IMR-90 (cell line): ENCODE results near the gene STAT5B. TPM values are rescaled to one million over a fixed set of nuclear protein-coding genes. Genes with fewer than 3 reads are reported as not detected.

Experiments used
- ATAC-seq: fragments of 200-7000 bp; cut with Tn5 transposase; 2 replicates; pipeline ENCODE4 v1.9.1; 2020; ENCODE audit warnings: low read depth, mild to moderate bottlenecking, moderate library complexity
- BruUV-seq: library from RNA; stranded (reverse); fragments of 400-500 nt; replicated peaks from 2 replicates; lab custom pipeline; 2021; lab: Mats Ljungman, UMichigan
- CTCF ChIA-PET: fragments of 300-600 bp; formaldehyde crosslinking; extraction: SDS; loops from one replicate; lab custom pipeline; 2021; ENCODE audit warnings: antibody characterized with exemption; lab: Yijun Ruan, JAX
- POLR2A ChIA-PET: fragments of 300-600 bp; sonication (Branson Sonifier 250); formaldehyde crosslinking; loops from one replicate; lab custom pipeline; 2022; ENCODE audit warnings: antibody characterized with exemption; ENCODE audit not compliant: unreplicated experiment; lab: Charles Lee
- DNase-seq: peaks from one replicate; pipeline ENCODE4 v3.0.0; 2013
- H2AFZ ChIP-seq: replicated peaks from 2 replicates; pipeline ENCODE3; 2013; ENCODE audit warnings: low read length, mild to moderate bottlenecking; ENCODE audit not compliant: poor library complexity
- H2AK5ac ChIP-seq: 2 replicates; pipeline ENCODE4 v1.6.1; 2013; ENCODE audit warnings: low read depth, low read length, inconsistent platforms
- H2AK9ac ChIP-seq: replicated peaks from 2 replicates; pipeline ENCODE3; 2013; ENCODE audit warnings: mild to moderate bottlenecking, low read depth, low read length, moderate library complexity; ENCODE audit not compliant: poor library complexity
- H2BK120ac ChIP-seq: 2 replicates; pipeline ENCODE4 v1.6.1; 2013; ENCODE audit warnings: low read depth, low read length, inconsistent platforms
- H2BK15ac ChIP-seq: 3 replicates; pipeline ENCODE4 v1.6.1; 2013; ENCODE audit warnings: low read depth, low read length, inconsistent platforms
- H2BK20ac ChIP-seq: 2 replicates; pipeline ENCODE4 v1.6.1; 2013; ENCODE audit warnings: low read depth, mild to moderate bottlenecking, inconsistent platforms, low read length, moderate library complexity
- H2BK5ac ChIP-seq: 2 replicates; pipeline ENCODE4 v1.6.1; 2013; ENCODE audit warnings: mild to moderate bottlenecking, low read depth, low read length, inconsistent platforms; ENCODE audit not compliant: poor library complexity, severe bottlenecking
- H3K14ac ChIP-seq: replicated peaks from 2 replicates; pipeline ENCODE4 v1.6.1; 2013; ENCODE audit warnings: low read depth, low read length, inconsistent platforms
- H3K18ac ChIP-seq: 2 replicates; pipeline ENCODE4 v1.6.1; 2013; ENCODE audit warnings: low read depth, low read length, control low read depth
- H3K23ac ChIP-seq: 2 replicates; pipeline ENCODE4 v1.6.1; 2013; ENCODE audit warnings: low read depth, low read length, inconsistent platforms
- H3K27ac ChIP-seq: 2 replicates; pipeline ENCODE4 v1.5.1; 2013; ENCODE audit warnings: mild to moderate bottlenecking, control low read depth, low read length; ENCODE audit not compliant: insufficient read depth
- H3K27me3 ChIP-seq: 2 replicates; pipeline ENCODE4 v1.6.1; 2013; ENCODE audit warnings: low read length; ENCODE audit not compliant: control insufficient read depth, insufficient read depth
- H3K36me3 ChIP-seq: 2 replicates; pipeline ENCODE4 v1.6.1; 2013; ENCODE audit warnings: low read length, mixed read lengths; ENCODE audit not compliant: control insufficient read depth, insufficient read depth
- H3K4ac ChIP-seq: 2 replicates; pipeline ENCODE4 v1.6.1; 2013; ENCODE audit warnings: low read depth, low read length, inconsistent platforms
- H3K4me1 ChIP-seq: 2 replicates; pipeline ENCODE4 v1.6.1; 2013; ENCODE audit warnings: low read length, mixed read lengths; ENCODE audit not compliant: control insufficient read depth, insufficient read depth
- H3K4me2 ChIP-seq: 2 replicates; pipeline ENCODE4 v1.6.1; 2013; ENCODE audit warnings: low read depth, mild to moderate bottlenecking, control low read depth, low read length, moderate library complexity
- H3K4me3 ChIP-seq: 2 replicates; pipeline ENCODE4 v1.5.1; 2013; ENCODE audit warnings: low read depth, mild to moderate bottlenecking, control low read depth, low read length, moderate library complexity; ENCODE audit not compliant: insufficient read depth
- H3K56ac ChIP-seq: 2 replicates; pipeline ENCODE4 v1.6.1; 2013; ENCODE audit warnings: low read length, inconsistent platforms; ENCODE audit not compliant: insufficient read depth; ENCODE audit errors: extremely low read depth
- H3K79me1 ChIP-seq, 2 experiments: 2 replicates each; pipeline ENCODE4 v1.6.1; 2013; ENCODE audit warnings: low read length in 2 of 2, inconsistent platforms in 1 of 2, low read depth in 1 of 2
- H3K9ac ChIP-seq: 2 replicates; pipeline ENCODE4 v1.6.1; 2013; ENCODE audit warnings: low read depth, low read length, control low read depth
- H3K9me1 ChIP-seq: 2 replicates; pipeline ENCODE4 v1.6.1; 2013; ENCODE audit warnings: low read length, inconsistent platforms; ENCODE audit not compliant: insufficient read depth
- H3K9me3 ChIP-seq: 2 replicates; pipeline ENCODE4 v1.6.1; 2013; ENCODE audit warnings: low read length; ENCODE audit not compliant: control insufficient read depth, insufficient read depth
- H4K20me1 ChIP-seq: 2 replicates; pipeline ENCODE4 v1.6.1; 2013; ENCODE audit warnings: low read length, inconsistent platforms; ENCODE audit not compliant: insufficient read depth
- H4K5ac ChIP-seq: 2 replicates; pipeline ENCODE4 v1.6.1; 2013; ENCODE audit warnings: mild to moderate bottlenecking, low read depth, low read length, control low read depth
- H4K8ac ChIP-seq, 2 experiments: 2 replicates each; pipeline ENCODE4 v1.6.1; 2013; ENCODE audit warnings: low read depth in 2 of 2, low read length in 2 of 2, control low read depth in 1 of 2, inconsistent platforms in 1 of 2
- H4K91ac ChIP-seq: 2 replicates; pipeline ENCODE4 v1.6.1; 2013; ENCODE audit warnings: low read depth, low read length, inconsistent platforms; ENCODE audit not compliant: insufficient read depth
- BHLHE40 ChIP-seq: fragments of 150-350 bp; IDR thresholded peaks from 2 replicates; pipeline ENCODE4 v1.6.1; 2016; ENCODE audit warnings: mild to moderate bottlenecking, low read depth, low read length
- CEBPB ChIP-seq: IDR thresholded peaks from 2 replicates; pipeline ENCODE4 v1.6.1; 2012; ENCODE audit warnings: low read depth, low read length, improper control_type of control experiment
- CHD1 ChIP-seq: IDR thresholded peaks from 2 replicates; pipeline ENCODE4 v1.6.1; 2012; ENCODE audit warnings: low read depth, low read length, improper control_type of control experiment
- CTCF ChIP-seq: conservative IDR thresholded peaks from 2 replicates; pipeline ENCODE4 v1.5.1; 2012; ENCODE audit warnings: mild to moderate bottlenecking, low read depth, low read length, improper control_type of control experiment
- FOS ChIP-seq: fragments of 150-350 bp; IDR thresholded peaks from 2 replicates; pipeline ENCODE4 v1.6.1; 2016; ENCODE audit warnings: low read depth, low read length
- MAFK ChIP-seq: IDR thresholded peaks from 2 replicates; pipeline ENCODE4 v1.6.1; 2012; ENCODE audit warnings: low read depth, low read length, improper control_type of control experiment
- MAZ ChIP-seq: IDR thresholded peaks from 2 replicates; pipeline ENCODE4 v1.6.1; 2012; ENCODE audit warnings: low read depth, mild to moderate bottlenecking, low read length, improper control_type of control experiment, moderate library complexity, borderline replicate concordance
- MXI1 ChIP-seq: IDR thresholded peaks from 2 replicates; pipeline ENCODE4 v1.6.1; 2012; ENCODE audit warnings: low read depth, mild to moderate bottlenecking, low read length, moderate library complexity, borderline replicate concordance
- NFE2L2 ChIP-seq: fragments of 150-350 bp; IDR thresholded peaks from 2 replicates; pipeline ENCODE4 v1.6.1; 2016; ENCODE audit warnings: low read depth, mild to moderate bottlenecking, low read length
- POLR2A ChIP-seq: IDR thresholded peaks from 2 replicates; pipeline ENCODE4 v1.6.1; 2012; ENCODE audit warnings: mild to moderate bottlenecking, low read depth, low read length
- RCOR1 ChIP-seq: IDR thresholded peaks from 2 replicates; pipeline ENCODE4 v1.6.1; 2012; ENCODE audit warnings: mild to moderate bottlenecking, low read length, improper control_type of control experiment; ENCODE audit not compliant: insufficient replicate concordance
- RFX5 ChIP-seq: IDR thresholded peaks from 2 replicates; pipeline ENCODE4 v1.8.0; 2012; ENCODE audit warnings: low read depth, mild to moderate bottlenecking, low read length, moderate library complexity
- SMC3 ChIP-seq: fragments of 150-350 bp; IDR thresholded peaks from 2 replicates; pipeline ENCODE4 v1.6.1; 2016; ENCODE audit warnings: low read depth, mild to moderate bottlenecking, antibody characterized with exemption, low read length, moderate library complexity
- USF2 ChIP-seq: fragments of 150-350 bp; IDR thresholded peaks from 2 replicates; pipeline ENCODE4 v1.6.1; 2017; ENCODE audit warnings: mild to moderate bottlenecking, antibody characterized with exemption, low read length, low read depth
- WGBS, 2 experiments: methylation state at CpG; one replicate each; pipeline versions ENCODE4 v1.1.5 to v1.1.7; 2013; ENCODE audit warnings: missing lambda C conversion rate in 2 of 2; ENCODE audit not compliant: insufficient read length in 1 of 2; ENCODE audit errors: extremely low coverage in 2 of 2; 5-methylcytosine and 5-hydroxymethylcytosine counted together
- dilution Hi-C: fragments of 300-500 bp; cut with HindIII; formaldehyde crosslinking; loops from one replicate; pipeline ENCODE4 v1.14.3; 2018; ENCODE audit warnings: low sequenced_read_pairs; ENCODE audit not compliant: unreplicated experiment
- in situ Hi-C: fragments of 300-500 bp; cut with MboI; formaldehyde crosslinking; loops from 3 replicates; pipeline ENCODE4 v1.14.3; 2019; ENCODE audit warnings: low sequenced_read_pairs, inconsistent platforms, mixed read lengths
- intact Hi-C: fragments of 100-400 bp; cut with micrococcal nuclease; formaldehyde crosslinking; loops from 2 replicates; pipeline ENCODE4 v1.10.0; 2022
- polyA plus RNA-seq, 3 experiments: library from polyadenylated mRNA; depleted of rRNA; stranded (reverse); fragments of >200 nt; gene quantifications; 2 replicates each; pipeline ENCODE4 v1.2.3, GENCODE V29; 2012; ENCODE audit warnings: low replicate concordance in 1 of 3
- total RNA-seq: library from RNA; depleted of rRNA; stranded (reverse); fragments of >200 nt; gene quantifications from 2 replicates; pipeline ENCODE4 v1.2.3, GENCODE V29; 2012

STAT5B gene
- total and polyA plus RNA-seq, 2 of the 4 experiments (the other 2 are of a cell fraction), result 24.4 to 29.6 TPM

GRCh38 chr17:42179335-42179734, 96.9 kb downstream of the STAT5B start:
- WGBS, 2 experiments, result no CpG with 5 or more reads among the region's 1 CpG
- peaks cover 50% of the 10 kb centered on the region for H3K27me3 ChIP-seq
- no peaks in the 10 kb centered on the region for H3K9me3 ChIP-seq
- no peak overlapping the region for H3K18ac ChIP-seq
- no peak overlapping the region for H3K4me3 ChIP-seq
- no peak overlapping the region for H2BK15ac ChIP-seq
- H3K4me1 ChIP-seq, result peaks cover 7% of the 10 kb centered on the region
- H2AK9ac ChIP-seq, result no peak overlapping the region
- H2BK120ac ChIP-seq, result no peak overlapping the region
- dilution Hi-C loops, result no loop called here
- no peak overlapping the region for H4K5ac ChIP-seq
- H4K8ac ChIP-seq, result no peak overlapping the region
- H2AFZ ChIP-seq, result no peak overlapping the region
- H3K23ac ChIP-seq, result no peak overlapping the region
- no peak overlapping the region for H2BK20ac ChIP-seq
- H3K9ac ChIP-seq, result no peak overlapping the region
- H3K4ac ChIP-seq, result no peak overlapping the region
- in situ Hi-C loops, result no loop called here
- no peaks in the 10 kb centered on the region for H3K9me1 ChIP-seq
- no peak overlapping the region for H3K4me2 ChIP-seq
- H3K79me1 ChIP-seq, result no peaks in the 10 kb centered on the region
- no peak for ATAC-seq
- H3K56ac ChIP-seq, result no peak overlapping the region
- no TSS peak for BruUV-seq
- no peak overlapping the region for H3K14ac ChIP-seq
- H3K36me3 ChIP-seq, result no peaks in the 10 kb centered on the region
- CTCF ChIA-PET, result no interaction called here
- no peak overlapping the region for H2AK5ac ChIP-seq
- H3K27ac ChIP-seq, result no peak overlapping the region
- no peak overlapping the region for H2BK5ac ChIP-seq
- intact Hi-C loops, result no loop called here
- 0 out of 2 replicates have a peak, but pooled peaks cover 2% of the 10 kb centered on the region for H4K20me1 ChIP-seq
- TF ChIP-seq NFE2L2 (no peak), CEBPB (no peak), USF2 (no peak), MAZ (no peak), MXI1 (no peak), CHD1 (no peak), FOS (no peak), MAFK (no peak), SMC3 (no peak), BHLHE40 (no peak), RCOR1 (no peak), POLR2A (no peak), RFX5 (no peak), CTCF (no peak)
- POLR2A ChIA-PET, result no interaction called here
- DNase-seq, result no peak
- no peak overlapping the region for H4K91ac ChIP-seq
